B cell (primary cell): ENCODE data around the gene OXNAD1. TPM values are rescaled to one million over a fixed set of nuclear protein-coding genes. Genes with fewer than 3 reads are reported as not detected.

Source experiments
- ATAC-seq: fragments of 200-7000 bp; cut with Tn5 transposase; one replicate; pipeline ENCODE4 v1.10.0; 2021; ENCODE audit warnings: low read depth, mild to moderate bottlenecking, moderate number of reproducible peaks, moderate library complexity
- CTCF ChIA-PET: fragments of 350-600 bp; sonication (Branson Sonifier 250); formaldehyde crosslinking; loops from one replicate; lab custom pipeline; 2021; ENCODE audit warnings: antibody characterized with exemption, inconsistent platforms; lab: Charles Lee
- POLR2A ChIA-PET: fragments of 350-600 bp; sonication (Branson Sonifier 250); formaldehyde crosslinking; loops from one replicate; lab custom pipeline; 2021; ENCODE audit warnings: antibody characterized with exemption; lab: Charles Lee
- DNase-seq: peaks from one replicate; pipeline ENCODE4 v3.0.0; 2013
- H2AFZ ChIP-seq: 2 replicates; pipeline ENCODE4 v1.6.1; 2012; ENCODE audit warnings: mild to moderate bottlenecking, low read depth, low read length; ENCODE audit not compliant: insufficient read depth, poor library complexity, severe bottlenecking
- H3K27ac ChIP-seq, 2 donors: 1 replicate in 1 of 2; 2 replicates in 1 of 2; pipeline ENCODE4 v1.5.1; 2012 to 2013; ENCODE audit warnings: low read length in 2 of 2, mild to moderate bottlenecking in 2 of 2, moderate library complexity in 1 of 2
- H3K27me3 ChIP-seq, 4 experiments: fragments of 200-600 bp in 1 of 4; sonication (generic) in 1 of 4; replicated peaks in 1 of 4; 1 replicate in 2 of 4; 2 replicates in 2 of 4; pipeline versions ENCODE4 v1.6.1 to v1.7.0; 2013 to 2016; ENCODE audit warnings: low read length in 3 of 4, mild to moderate bottlenecking in 2 of 4, mixed read lengths in 1 of 4, moderate library complexity in 1 of 4; ENCODE audit not compliant: insufficient read depth in 4 of 4, control insufficient read depth in 3 of 4; ENCODE audit errors: control extremely low read depth in 1 of 4
- H3K36me3 ChIP-seq, 2 experiments: replicated peaks in 1 of 2; 1 replicate in 1 of 2; 2 replicates in 1 of 2; pipeline versions ENCODE4 v1.6.1 to v1.7.1; 2013; ENCODE audit warnings: low read length in 1 of 2; ENCODE audit not compliant: insufficient read depth in 2 of 2, control insufficient read depth in 1 of 2; ENCODE audit errors: control extremely low read depth in 1 of 2, extremely low read depth in 1 of 2
- H3K4me1 ChIP-seq, 2 donors: fragments of 200-600 bp in 1 of 2; sonication (generic) in 1 of 2; 1 replicate in 1 of 2; 2 replicates in 1 of 2; pipeline versions ENCODE4 v1.5.1 to v1.6.1; 2013 to 2017; ENCODE audit warnings: low read length in 2 of 2; ENCODE audit not compliant: control insufficient read depth in 2 of 2, insufficient read depth in 2 of 2
- H3K4me2 ChIP-seq: replicated peaks from 2 replicates; pipeline ENCODE3; 2012; ENCODE audit warnings: mild to moderate bottlenecking, low read depth, low read length; ENCODE audit not compliant: poor library complexity, severe bottlenecking
- H3K4me3 ChIP-seq, 5 experiments: fragments of 200-600 bp in 1 of 5; sonication (generic) in 1 of 5; 1 replicate in 3 of 5; 2 replicates in 2 of 5; pipeline versions ENCODE4 v1.5.1 to v1.7.0; 2011 to 2016; ENCODE audit warnings: low read length in 4 of 5, mild to moderate bottlenecking in 4 of 5, low read depth in 2 of 5, control low read depth in 1 of 5, moderate library complexity in 1 of 5; ENCODE audit not compliant: insufficient read depth in 1 of 5; ENCODE audit errors: control extremely low read depth in 1 of 5, extremely low read depth in 1 of 5
- H3K79me2 ChIP-seq: fragments of 200-600 bp; sonication (generic); one replicate; pipeline ENCODE4 v1.6.0; 2016; ENCODE audit warnings: low read length; ENCODE audit not compliant: control insufficient read depth, insufficient read depth
- H3K9ac ChIP-seq: fragments of 200-600 bp; sonication (generic); 2 replicates; pipeline ENCODE4 v1.6.1; 2017; ENCODE audit warnings: mild to moderate bottlenecking, low read length, moderate library complexity
- H3K9me3 ChIP-seq, 3 donors: one replicate each; pipeline versions ENCODE4 v1.6.1 to v1.7.1; 2013; ENCODE audit warnings: low read length in 2 of 3; ENCODE audit not compliant: control insufficient read depth in 2 of 3, insufficient read depth in 1 of 3; ENCODE audit errors: control extremely low read depth in 1 of 3
- H4K20me1 ChIP-seq: 2 replicates; pipeline ENCODE4 v1.6.0; 2012; ENCODE audit warnings: mild to moderate bottlenecking, low read length; ENCODE audit not compliant: insufficient read depth, control insufficient read depth, poor library complexity, severe bottlenecking
- H3K27ac Mint-ChIP-seq: one replicate; pipeline ENCODE4 v1.8.0; 2021; ENCODE audit warnings: mixed read lengths
- H3K27me3 Mint-ChIP-seq: one replicate; pipeline ENCODE4 v1.8.0; 2021; ENCODE audit warnings: mixed read lengths
- H3K4me1 Mint-ChIP-seq: one replicate; pipeline ENCODE4 v1.8.0; 2021; ENCODE audit warnings: mixed read lengths
- H3K4me3 Mint-ChIP-seq: one replicate; pipeline ENCODE4 v1.8.0; 2021; ENCODE audit warnings: mixed read lengths
- H3K9me3 Mint-ChIP-seq: one replicate; pipeline ENCODE4 v1.8.0; 2022; ENCODE audit warnings: mixed read lengths; ENCODE audit not compliant: insufficient read depth
- CTCF ChIP-seq: fragments of 200-600 bp; IDR thresholded peaks from one replicate; pipeline ENCODE4 v1.8.0; 2022; ENCODE audit warnings: antibody characterized with exemption, mild to moderate bottlenecking
- EZH2 ChIP-seq: IDR thresholded peaks from 2 replicates; pipeline ENCODE4 v1.6.1; 2012; ENCODE audit warnings: borderline replicate concordance, low read depth, mild to moderate bottlenecking, moderate library complexity, low read length; ENCODE audit not compliant: insufficient read depth, poor library complexity, severe bottlenecking
- WGBS: methylation state at CpG from one replicate; pipeline ENCODE4 v1.1.5; 2013; ENCODE audit warnings: missing lambda C conversion rate; ENCODE audit not compliant: insufficient coverage; 5-methylcytosine and 5-hydroxymethylcytosine counted together
- intact Hi-C: fragments of 100-400 bp; cut with micrococcal nuclease; formaldehyde crosslinking; loops from one replicate; pipeline ENCODE4 v1.10.0; 2022
- polyA plus RNA-seq: library from polyadenylated mRNA; depleted of rRNA; stranded (reverse); fragments of >200 nt; gene quantifications from 2 replicates; pipeline ENCODE4 v1.2.3, GENCODE V29; 2012
- total RNA-seq, 2 donors: library from RNA; stranded (reverse); fragments of 120-200 nt in 1 of 2; gene quantifications; 1 replicate in 1 of 2; 2 replicates in 1 of 2; pipeline versions ENCODE4 v1.2.3 to v1.2.4, GENCODE V29; 2013 to 2022

Gene OXNAD1
- total and polyA plus RNA-seq, 2 donors (not counting 1 experiment from before 2014, with no cell fraction given): 4.0 to 12.3 TPM

- peak; percentile 68 for ATAC-seq
- ChIA-PET CTCF (interaction anchor here (1.0 to 2.7 kb wide), 7 partner anchors 10 to 250 kb away, joined by 3 to 20 read pairs (median 3); no protein-coding TSS in a partner anchor), POLR2A (interaction anchor here (1.0 kb wide), 1 partner anchor 212 kb away, joined by 6 read pairs; no protein-coding TSS in a partner anchor)
- Histone ChIP-seq H3K9me3 (no peaks in the 10 kb centered on the region), H3K27ac (peak overlapping the region; percentile 14 to 22), H3K4me3 (peak overlapping the region in 1 of 5 experiments; percentile 13), H2AFZ (no peak overlapping the region), H3K79me2 (no peaks in the 10 kb centered on the region), H3K36me3 (peaks cover 0 to 3% of the 10 kb centered on the region in 2 experiments), H3K27me3 (no peaks in the 10 kb centered on the region), H3K4me2 (peak overlapping the region; percentile 52), H3K9ac (peak overlapping the region; percentile 1), H3K4me1 (peaks cover 32 to 36% of the 10 kb centered on the region in 2 donors), H4K20me1 (no peaks in the 10 kb centered on the region)
- intact Hi-C loops: no loop called here
- Mint-ChIP-seq H3K4me3 (peak overlapping the region; percentile 77), H3K27me3 (no peaks in the 10 kb centered on the region), H3K9me3 (no peaks in the 10 kb centered on the region), H3K4me1 (peaks cover 49% of the 10 kb centered on the region), H3K27ac (peak overlapping the region; percentile 80)
- no CpG with 5 or more reads among the region's 2 CpGs for WGBS
- TF ChIP-seq EZH2: no peak
- TF ChIP-seq CTCF: no peak
- peak; percentile 49 for DNase-seq
Observed at GRCh38 chr3:16300881-16301359, 35.9 kb downstream of the OXNAD1 start.

GRCh38 chr3:16301507-16301906, 36.5 kb downstream of the OXNAD1 start:
- H3K36me3 ChIP-seq: peaks cover 0 to 3% of the 10 kb centered on the region in 2 experiments
- Mint-ChIP-seq H3K9me3 (no peaks in the 10 kb centered on the region), H3K27ac (peak overlapping the region; percentile 51), H3K4me1 (peaks cover 48% of the 10 kb centered on the region), H3K4me3 (peak overlapping the region; percentile 24), H3K27me3 (no peaks in the 10 kb centered on the region)
- peaks cover 32 to 35% of the 10 kb centered on the region in 2 donors for H3K4me1 ChIP-seq
- peak overlapping the region; percentile 1 for H3K9ac ChIP-seq
- H3K27me3 ChIP-seq: no peaks in the 10 kb centered on the region
- POLR2A ChIA-PET: interaction anchor here (1.0 kb wide), 1 partner anchor 211 kb away, joined by 6 read pairs; no protein-coding TSS in a partner anchor
- H3K9me3 ChIP-seq: no peaks in the 10 kb centered on the region
- H3K4me2 ChIP-seq: peak overlapping the region; percentile 52
- no peak overlapping the region for H2AFZ ChIP-seq
- H3K4me3 ChIP-seq: no peak overlapping the region
- intact Hi-C loops: no loop called here
- no peaks in the 10 kb centered on the region for H4K20me1 ChIP-seq
- TF ChIP-seq CTCF (no peak), EZH2 (no peak)
- CTCF ChIA-PET: interaction anchor here (1.0 to 2.7 kb wide), 6 partner anchors 10 to 248 kb away, joined by 3 to 20 read pairs (median 4); no protein-coding TSS in a partner anchor
- H3K79me2 ChIP-seq: no peaks in the 10 kb centered on the region
- WGBS: no CpG with 5 or more reads among the region's 6 CpGs
- ATAC-seq: no peak
- DNase-seq: no peak
- peak overlapping the region; percentile 14 to 22 for H3K27ac ChIP-seq
